ENCODE data around the gene PIGX.

Gene PIGX

DNA sequence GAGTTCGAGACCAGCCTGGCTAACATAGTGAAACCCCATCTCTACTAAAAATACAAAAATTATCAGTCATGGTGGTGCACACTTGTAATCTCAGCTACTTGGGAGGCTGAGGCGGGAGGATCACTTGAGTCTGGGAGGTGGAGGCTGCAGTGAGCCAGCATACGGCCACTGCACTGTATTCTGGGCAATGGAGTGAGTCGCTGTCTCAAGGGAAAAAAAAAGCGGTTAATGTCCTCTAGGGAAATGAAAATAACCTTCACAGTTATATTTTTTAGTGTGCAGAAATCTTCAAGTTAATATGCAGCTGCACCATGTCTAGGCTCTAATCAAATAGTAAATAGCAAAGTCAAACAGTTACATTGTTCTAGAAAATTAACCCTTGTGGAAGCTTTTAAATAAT lies 14.9 kb upstream of the PIGX start:
- Histone ChIP-seq H3K27ac (ENCODE audit: low read length) (no peak overlapping the region), H4K20me1 (ENCODE audit: insufficient read depth, low read length) (no peaks in the 10 kb centered on the region), H3K4me2 (ENCODE audit: low read depth, low read length) (no peak overlapping the region), H2AFZ (ENCODE audit: low read length) (no peak overlapping the region), H3K9ac (ENCODE audit: low read length) (no peak overlapping the region), H3K4me3 (ENCODE audit: low read length) (no peak overlapping the region), H3K36me3 (replicated peaks; ENCODE audit: insufficient read depth, low read length) (no peaks in the 10 kb centered on the region), H3F3A (ENCODE audit: insufficient read depth, low read length) (no peaks in the 10 kb centered on the region), H3K27me3 (replicated peaks; ENCODE audit: insufficient read depth, low read length) (no peaks in the 10 kb centered on the region), H3K9me3 (replicated peaks; ENCODE audit: insufficient read depth, low read length) (no peaks in the 10 kb centered on the region), H3K9me2 (replicated peaks; ENCODE audit: insufficient read depth, low read length) (no peaks in the 10 kb centered on the region), H3K79me2 (ENCODE audit: low read length) (no peaks in the 10 kb centered on the region), H3K4me1 (ENCODE audit: low read length) (no peaks in the 10 kb centered on the region)
- no peak for DNase-seq
- TF ChIP-seq EZH2 (optimal IDR thresholded peaks at IDR 0.05; ENCODE audit: low read depth, low read length) (no peak), EZH2phosphoT487 (IDR thresholded peaks at IDR 0.05; ENCODE audit: low read length) (no peak)
- TF ChIP-seq, protein P1, sequence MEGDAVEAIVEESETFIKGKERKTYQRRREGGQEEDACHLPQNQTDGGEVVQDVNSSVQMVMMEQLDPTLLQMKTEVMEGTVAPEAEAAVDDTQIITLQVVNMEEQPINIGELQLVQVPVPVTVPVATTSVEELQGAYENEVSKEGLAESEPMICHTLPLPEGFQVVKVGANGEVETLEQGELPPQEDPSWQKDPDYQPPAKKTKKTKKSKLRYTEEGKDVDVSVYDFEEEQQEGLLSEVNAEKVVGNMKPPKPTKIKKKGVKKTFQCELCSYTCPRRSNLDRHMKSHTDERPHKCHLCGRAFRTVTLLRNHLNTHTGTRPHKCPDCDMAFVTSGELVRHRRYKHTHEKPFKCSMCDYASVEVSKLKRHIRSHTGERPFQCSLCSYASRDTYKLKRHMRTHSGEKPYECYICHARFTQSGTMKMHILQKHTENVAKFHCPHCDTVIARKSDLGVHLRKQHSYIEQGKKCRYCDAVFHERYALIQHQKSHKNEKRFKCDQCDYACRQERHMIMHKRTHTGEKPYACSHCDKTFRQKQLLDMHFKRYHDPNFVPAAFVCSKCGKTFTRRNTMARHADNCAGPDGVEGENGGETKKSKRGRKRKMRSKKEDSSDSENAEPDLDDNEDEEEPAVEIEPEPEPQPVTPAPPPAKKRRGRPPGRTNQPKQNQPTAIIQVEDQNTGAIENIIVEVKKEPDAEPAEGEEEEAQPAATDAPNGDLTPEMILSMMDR (IDR thresholded peaks at IDR 0.05; ENCODE audit: low read length) = no peak

GRCh38 chr3:196699749-196700148 lies 12.4 kb upstream of the PIGX start:
- H3K9me2 ChIP-seq (replicated peaks; ENCODE audit: insufficient read depth, low read length) = no peaks in the 10 kb centered on the region
- no peak overlapping the region for H3K9ac ChIP-seq (ENCODE audit: low read length)
- TF ChIP-seq, protein P1 (IDR thresholded peaks at IDR 0.05; ENCODE audit: low read length) = no peak
- no peaks in the 10 kb centered on the region for H3K27me3 ChIP-seq (replicated peaks; ENCODE audit: insufficient read depth, low read length)
- no peak overlapping the region for H3K4me3 ChIP-seq (ENCODE audit: low read length)
- no peaks in the 10 kb centered on the region for H3K9me3 ChIP-seq (replicated peaks; ENCODE audit: insufficient read depth, low read length)
- H3K4me1 ChIP-seq (ENCODE audit: low read length) = no peaks in the 10 kb centered on the region
- H3K36me3 ChIP-seq (replicated peaks; ENCODE audit: insufficient read depth, low read length) = no peaks in the 10 kb centered on the region
- H3K79me2 ChIP-seq (ENCODE audit: low read length) = no peaks in the 10 kb centered on the region
- H4K20me1 ChIP-seq (ENCODE audit: insufficient read depth, low read length) = no peaks in the 10 kb centered on the region
- H3K27ac ChIP-seq (ENCODE audit: low read length) = no peak overlapping the region
- no peak overlapping the region for H2AFZ ChIP-seq (ENCODE audit: low read length)
- H3K4me2 ChIP-seq (ENCODE audit: low read depth, low read length) = no peak overlapping the region
- no peaks in the 10 kb centered on the region for H3F3A ChIP-seq (ENCODE audit: insufficient read depth, low read length)
- DNase-seq = no peak

DNA sequence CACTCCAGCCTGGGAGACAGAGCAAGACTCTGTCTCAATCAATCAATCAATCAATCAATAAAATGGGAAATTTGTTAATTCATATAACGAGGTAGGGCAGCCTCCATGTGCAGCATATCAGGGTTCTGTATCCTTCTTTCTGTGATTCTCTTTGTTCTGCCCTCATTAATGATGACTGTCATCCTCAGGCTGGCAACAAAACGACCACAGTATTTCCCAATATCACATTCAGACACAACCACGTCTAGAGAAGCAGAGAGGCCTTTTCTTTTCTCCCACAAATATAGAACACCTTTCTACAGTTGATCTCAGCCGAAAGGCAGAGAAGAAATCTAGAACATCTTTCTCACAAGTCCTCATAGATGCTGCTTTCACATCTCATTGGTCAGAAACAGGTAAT lies 11.4 kb upstream of the PIGX start:
- Histone ChIP-seq H3K27me3 (replicated peaks; ENCODE audit: insufficient read depth, low read length) (no peaks in the 10 kb centered on the region), H2AFZ (ENCODE audit: low read length) (no peak overlapping the region), H4K20me1 (ENCODE audit: insufficient read depth, low read length) (no peaks in the 10 kb centered on the region), H3K4me3 (ENCODE audit: low read length) (no peak overlapping the region), H3F3A (ENCODE audit: insufficient read depth, low read length) (no peaks in the 10 kb centered on the region), H3K9me3 (replicated peaks; ENCODE audit: insufficient read depth, low read length) (no peaks in the 10 kb centered on the region), H3K4me1 (ENCODE audit: low read length) (no peaks in the 10 kb centered on the region), H3K9ac (ENCODE audit: low read length) (no peak overlapping the region), H3K27ac (ENCODE audit: low read length) (no peak overlapping the region), H3K9me2 (replicated peaks; ENCODE audit: insufficient read depth, low read length) (no peaks in the 10 kb centered on the region), H3K36me3 (replicated peaks; ENCODE audit: insufficient read depth, low read length) (no peaks in the 10 kb centered on the region), H3K79me2 (ENCODE audit: low read length) (no peaks in the 10 kb centered on the region), H3K4me2 (ENCODE audit: low read depth, low read length) (no peak overlapping the region)
- no peak for DNase-seq
- TF ChIP-seq, protein P1 (IDR thresholded peaks at IDR 0.05; ENCODE audit: low read length) = no peak
- TF ChIP-seq EZH2phosphoT487 (IDR thresholded peaks at IDR 0.05; ENCODE audit: low read length) = no peak
- no peak for TF ChIP-seq EZH2 (optimal IDR thresholded peaks at IDR 0.05; ENCODE audit: low read depth, low read length)

Measured in MM.1S (cell line).